NB4 (cell line): ENCODE measurements around the gene ST7L.
"Not testable (repeated sequence)": the region's sequence is repeated elsewhere in the genome, so short reads cannot be mapped to it uniquely, and the experiment has no call there.

Experiments
- DNase-seq: peaks from one replicate; pipeline ENCODE4 v3.0.0; 2010; ENCODE audit warnings: low read depth
- H3K4me3 ChIP-seq: one replicate; pipeline ENCODE4 v1.5.1; 2011; ENCODE audit warnings: mild to moderate bottlenecking, low read depth, low read length, moderate library complexity
- CTCF ChIP-seq: IDR thresholded peaks from one replicate; pipeline ENCODE4 v1.5.1; 2012; ENCODE audit warnings: low read depth, low read length
- MAX ChIP-seq: IDR thresholded peaks from 2 replicates; pipeline ENCODE4 v1.6.1; 2011; ENCODE audit warnings: low read depth, low read length
- MYC ChIP-seq: IDR thresholded peaks from 2 replicates; pipeline ENCODE4 v1.6.1; 2011; ENCODE audit warnings: low read depth, low read length
- POLR2A ChIP-seq: IDR thresholded peaks from 2 replicates; pipeline ENCODE4 v1.6.1; 2011; ENCODE audit warnings: mild to moderate bottlenecking; ENCODE audit not compliant: insufficient read length; ENCODE audit errors: extremely low read depth

The ST7L gene

GRCh38 chr1:112493351-112493750 lies 125.6 kb downstream of the ST7L start:
- no peak overlapping the region for H3K4me3 ChIP-seq
- no peak for TF ChIP-seq POLR2A
- TF ChIP-seq MYC: no peak
- no peak for TF ChIP-seq CTCF
- no peak for TF ChIP-seq MAX
- DNase-seq: no peak

GRCh38 chr1:112492076-112492475 lies 126.9 kb downstream of the ST7L start:
- no peak for TF ChIP-seq CTCF
- TF ChIP-seq POLR2A: no peak
- no peak for TF ChIP-seq MAX
- TF ChIP-seq MYC: no peak
- no peak for DNase-seq
- H3K4me3 ChIP-seq: no peak overlapping the region

GRCh38 chr1:112488141-112488540 lies 130.8 kb downstream of the ST7L start:
- no peak overlapping the region for H3K4me3 ChIP-seq
- no peak for DNase-seq
- no peak for TF ChIP-seq POLR2A

GRCh38 chr1:112487686-112488085 lies 131.3 kb downstream of the ST7L start:
- DNase-seq, H3K4me3 ChIP-seq: not testable (repeated sequence)

DNA sequence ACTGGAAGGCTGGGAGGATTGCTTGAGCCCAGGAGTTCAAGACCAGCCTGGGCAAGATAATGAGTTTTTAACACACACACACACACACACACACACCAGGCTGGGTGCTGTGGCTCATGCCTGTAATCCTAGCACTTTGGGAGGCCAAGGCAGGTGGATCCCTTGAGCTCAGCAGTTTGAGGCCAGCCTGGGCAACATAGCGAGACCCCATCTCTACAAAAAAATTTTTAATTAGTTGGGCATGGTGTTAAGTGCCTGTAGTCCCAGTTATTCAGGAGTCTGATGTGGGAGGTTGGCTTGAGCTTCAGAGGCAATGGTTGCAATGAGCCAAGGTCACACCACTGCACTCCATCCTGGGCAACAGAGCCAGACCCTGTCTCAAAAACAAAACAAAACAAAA lies 132.9 kb downstream of the ST7L start:
- DNase-seq, H3K4me3 ChIP-seq: not testable (repeated sequence)

DNA sequence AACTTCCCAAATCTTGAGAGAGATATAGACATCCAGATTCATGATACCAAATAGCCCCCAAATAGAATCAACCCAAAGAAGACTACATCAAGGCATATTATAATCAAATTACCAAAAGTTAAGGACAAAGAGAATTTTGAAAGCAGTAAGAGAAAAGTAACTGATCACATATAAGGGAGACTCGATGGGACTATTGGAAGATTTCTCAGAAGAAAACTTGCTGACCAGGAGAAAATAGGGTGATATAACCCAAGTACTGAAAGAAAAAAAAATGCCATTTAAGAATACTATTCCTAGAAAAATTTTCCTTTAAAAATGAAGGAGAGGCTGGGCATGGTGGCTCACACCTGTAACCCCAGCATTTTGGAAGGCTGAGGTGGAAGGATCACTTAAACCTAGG lies 140.6 kb downstream of the ST7L start:
- H3K4me3 ChIP-seq: no peak overlapping the region
- no peak for DNase-seq
- TF ChIP-seq POLR2A: no peak
- no peak for TF ChIP-seq MAX
- no peak for TF ChIP-seq CTCF
- no peak for TF ChIP-seq MYC

- no peak for DNase-seq
- no peak for TF ChIP-seq MYC
- TF ChIP-seq MAX: no peak
- TF ChIP-seq CTCF: no peak
- no peak for TF ChIP-seq POLR2A
- no peak overlapping the region for H3K4me3 ChIP-seq
These were observed 141.4 kb downstream of the ST7L start for GRCh38 chr1:112477550-112477949.
